Ovary (tissue), 3 donors: Measurements from ENCODE around the gene FMO2.

Experiments used
- EP300 ChIP-seq: sonication (generic); formaldehyde crosslinking; IDR thresholded peaks from one replicate; pipeline ENCODE4 v1.6.1; 2017; ENCODE audit warnings: antibody characterized with exemption
- POLR2A ChIP-seq: fragments of 450-650 bp; IDR thresholded peaks from one replicate; pipeline ENCODE4 v1.6.1; 2017; ENCODE audit warnings: antibody characterized with exemption, mild to moderate bottlenecking, moderate library complexity
- TF ChIP-seq, protein P1 (sequence below), 3 donors: fragments of 450-650 bp in 2 of 3; fragments of 200-600 bp in 1 of 3; IDR thresholded peaks; one replicate each; pipeline versions ENCODE4 v1.5.1 to v1.8.0; 2016 to 2022; ENCODE audit warnings: antibody characterized with exemption in 3 of 3, mild to moderate bottlenecking in 1 of 3
- donor health status: DM: no; HTN: no; CAD: no.

DNA sequence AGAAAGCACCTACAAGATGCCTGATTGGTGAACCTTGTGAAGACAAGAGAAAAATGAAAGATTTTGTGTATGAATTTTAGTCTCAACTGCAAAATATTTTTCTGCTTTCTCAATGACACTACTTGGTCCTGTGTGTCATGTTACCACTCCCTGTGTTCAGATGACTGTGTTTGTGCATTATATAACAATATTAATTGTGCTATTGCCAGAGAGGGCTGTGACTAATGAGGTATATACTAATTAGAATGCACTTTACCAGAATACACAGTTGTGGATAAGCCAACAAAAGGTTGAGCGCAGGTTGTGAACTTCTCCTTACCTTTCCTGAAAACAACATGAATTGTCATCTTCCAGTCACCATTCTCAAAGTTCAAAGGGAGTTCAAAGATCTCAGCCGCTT lies 17.3 kb upstream of the FMO2 start:
- TF ChIP-seq, protein P1, sequence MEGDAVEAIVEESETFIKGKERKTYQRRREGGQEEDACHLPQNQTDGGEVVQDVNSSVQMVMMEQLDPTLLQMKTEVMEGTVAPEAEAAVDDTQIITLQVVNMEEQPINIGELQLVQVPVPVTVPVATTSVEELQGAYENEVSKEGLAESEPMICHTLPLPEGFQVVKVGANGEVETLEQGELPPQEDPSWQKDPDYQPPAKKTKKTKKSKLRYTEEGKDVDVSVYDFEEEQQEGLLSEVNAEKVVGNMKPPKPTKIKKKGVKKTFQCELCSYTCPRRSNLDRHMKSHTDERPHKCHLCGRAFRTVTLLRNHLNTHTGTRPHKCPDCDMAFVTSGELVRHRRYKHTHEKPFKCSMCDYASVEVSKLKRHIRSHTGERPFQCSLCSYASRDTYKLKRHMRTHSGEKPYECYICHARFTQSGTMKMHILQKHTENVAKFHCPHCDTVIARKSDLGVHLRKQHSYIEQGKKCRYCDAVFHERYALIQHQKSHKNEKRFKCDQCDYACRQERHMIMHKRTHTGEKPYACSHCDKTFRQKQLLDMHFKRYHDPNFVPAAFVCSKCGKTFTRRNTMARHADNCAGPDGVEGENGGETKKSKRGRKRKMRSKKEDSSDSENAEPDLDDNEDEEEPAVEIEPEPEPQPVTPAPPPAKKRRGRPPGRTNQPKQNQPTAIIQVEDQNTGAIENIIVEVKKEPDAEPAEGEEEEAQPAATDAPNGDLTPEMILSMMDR (IDR thresholded peaks at IDR 0.05), result no peak
- TF ChIP-seq POLR2A, result no peak
- TF ChIP-seq EP300, result no peak
